Activated T-helper 1 cell treated with anti-CD3 and anti-CD28 coated beads, Interleukin-12 subunit alpha, Interleukin-12 subunit beta, Interleukin-2, Interleukin-4 antibody, amounts not matched to agents 30 ng/mL and 10 ng/mL and 1 ng/mL, durations not matched to agents 14 hours and 24 hours and 36 hours (primary cell): Measurements from ENCODE around the gene F8. TPM values are rescaled to one million over a fixed set of nuclear protein-coding genes. Genes with fewer than 3 reads are reported as not detected.
"Not testable (repeated sequence)": the region's sequence is repeated elsewhere in the genome, so short reads cannot be mapped to it uniquely, and the experiment has no call there.

Experiments
- DNase-seq: peaks from one replicate; pipeline ENCODE4 v3.0.0; 2021; ENCODE audit warnings: low spot score
- H3K27ac Mint-ChIP-seq: one replicate; pipeline ENCODE4 v1.8.0; 2021; ENCODE audit warnings: mild to moderate bottlenecking, mixed read lengths
- H3K27me3 Mint-ChIP-seq: one replicate; pipeline ENCODE4 v1.8.0; 2022; ENCODE audit warnings: mild to moderate bottlenecking, moderate library complexity, mixed read lengths; ENCODE audit not compliant: insufficient read depth
- H3K36me3 Mint-ChIP-seq: one replicate; pipeline ENCODE4 v1.8.0; 2021; ENCODE audit warnings: low read depth, mixed read lengths
- H3K4me1 Mint-ChIP-seq: one replicate; pipeline ENCODE4 v1.8.0; 2021; ENCODE audit warnings: low read depth, mixed read lengths
- H3K4me3 Mint-ChIP-seq: one replicate; pipeline ENCODE4 v1.8.0; 2021; ENCODE audit warnings: mild to moderate bottlenecking, moderate library complexity, mixed read lengths
- H3K9me3 Mint-ChIP-seq: one replicate; pipeline ENCODE4 v1.8.0; 2021; ENCODE audit warnings: mixed read lengths
- intact Hi-C: fragments of 100-400 bp; cut with micrococcal nuclease; formaldehyde crosslinking; loops from one replicate; pipeline ENCODE4 v1.15.1; 2024
- total RNA-seq: library from RNA; stranded (reverse); gene quantifications from 2 replicates; pipeline ENCODE4 v1.2.3, GENCODE V29; 2022

The F8 gene
- total RNA-seq, 1 donor from 2014 or later: 2.9 TPM

- no peaks in the 10 kb centered on the region for H3K9me3 Mint-ChIP-seq
- no peak overlapping the region for H3K4me3 Mint-ChIP-seq
- H3K27me3 Mint-ChIP-seq: no peaks in the 10 kb centered on the region
- peak overlapping the region; percentile 79 for H3K27ac Mint-ChIP-seq
- intact Hi-C loops: no loop called here
- peaks cover 3% of the 10 kb centered on the region for H3K36me3 Mint-ChIP-seq
- no peak for DNase-seq
- peaks cover 32% of the 10 kb centered on the region for H3K4me1 Mint-ChIP-seq
Observed at GRCh38 chrX:154828016-154828408, 194.5 kb downstream of the F8 start.

- Mint-ChIP-seq H3K36me3 (peaks cover 3% of the 10 kb centered on the region), H3K27me3 (no peaks in the 10 kb centered on the region), H3K27ac (peak overlapping the region; percentile 79), H3K9me3 (no peaks in the 10 kb centered on the region), H3K4me3 (no peak overlapping the region), H3K4me1 (peaks cover 32% of the 10 kb centered on the region)
- no peak for DNase-seq
- intact Hi-C loops: loop anchor here (2.0 kb wide), 1 partner anchor 65 kb away; the partner anchor contains the start of gene DKC1
Observed at GRCh38 chrX:154827194-154828015, 195.1 kb downstream of the F8 start.

GRCh38 chrX:154825586-154825985 is 196.9 kb downstream of the F8 start:
- DNase-seq, intact Hi-C loops, H3K36me3 Mint-ChIP-seq, H3K27me3 Mint-ChIP-seq, H3K27ac Mint-ChIP-seq, H3K9me3 Mint-ChIP-seq, H3K4me3 Mint-ChIP-seq: not testable (repeated sequence)
- H3K4me1 Mint-ChIP-seq: peaks cover 32% of the 10 kb centered on the region

GRCh38 chrX:154824638-154825037 is 197.9 kb downstream of the F8 start:
- intact Hi-C loops: no loop called here
- no peak for DNase-seq
- Mint-ChIP-seq H3K4me3 (no peak overlapping the region), H3K9me3 (no peaks in the 10 kb centered on the region), H3K27me3 (peaks cover 3% of the 10 kb centered on the region), H3K4me1 (peaks cover 27% of the 10 kb centered on the region), H3K36me3 (peaks cover 3% of the 10 kb centered on the region), H3K27ac (no peak overlapping the region)

GRCh38 chrX:154822029-154822428 is 200.5 kb downstream of the F8 start:
- Mint-ChIP-seq H3K36me3 (peaks cover 3% of the 10 kb centered on the region), H3K27ac (no peak overlapping the region), H3K4me3 (no peak overlapping the region), H3K27me3 (peaks cover 3% of the 10 kb centered on the region), H3K9me3 (no peaks in the 10 kb centered on the region), H3K4me1 (peaks cover 5% of the 10 kb centered on the region)
- intact Hi-C loops: no loop called here
- no peak for DNase-seq

- intact Hi-C loops: no loop called here
- DNase-seq: no peak
- no peak overlapping the region for H3K27ac Mint-ChIP-seq
- peaks cover 3% of the 10 kb centered on the region for H3K27me3 Mint-ChIP-seq
- H3K4me3 Mint-ChIP-seq: no peak overlapping the region
- peaks cover 2% of the 10 kb centered on the region for H3K36me3 Mint-ChIP-seq
- no peaks in the 10 kb centered on the region for H3K9me3 Mint-ChIP-seq
- peaks cover 3% of the 10 kb centered on the region for H3K4me1 Mint-ChIP-seq
Observed at GRCh38 chrX:154821523-154821922, 201.0 kb downstream of the F8 start.

- H3K27me3 Mint-ChIP-seq: peaks cover 3% of the 10 kb centered on the region
- no peaks in the 10 kb centered on the region for H3K36me3 Mint-ChIP-seq
- no peak overlapping the region for H3K27ac Mint-ChIP-seq
Observed at GRCh38 chrX:154819771-154820341, 202.7 kb downstream of the F8 start.

GRCh38 chrX:154818916-154819770 is 203.4 kb downstream of the F8 start:
- Mint-ChIP-seq H3K4me1 (no peaks in the 10 kb centered on the region), H3K27me3 (peaks cover 3% of the 10 kb centered on the region), H3K9me3 (no peaks in the 10 kb centered on the region), H3K36me3 (no peaks in the 10 kb centered on the region), H3K27ac (no peak overlapping the region), H3K4me3 (no peak overlapping the region)
- no peak for DNase-seq
- intact Hi-C loops: no loop called here

More at GRCh38 chrX:154819771-154820341, 202.7 kb downstream of the F8 start:
- Mint-ChIP-seq H3K4me1 (no peaks in the 10 kb centered on the region), H3K9me3 (no peaks in the 10 kb centered on the region), H3K4me3 (no peak overlapping the region)
- intact Hi-C loops: no loop called here
- DNase-seq: no peak

- H3K36me3 Mint-ChIP-seq, H3K9me3 Mint-ChIP-seq, DNase-seq, H3K27ac Mint-ChIP-seq, intact Hi-C loops, H3K4me1 Mint-ChIP-seq, H3K27me3 Mint-ChIP-seq, H3K4me3 Mint-ChIP-seq: not testable (repeated sequence)
Observed at GRCh38 chrX:154817048-154817618, 205.4 kb downstream of the F8 start.

- H3K36me3 Mint-ChIP-seq, H3K4me1 Mint-ChIP-seq, H3K9me3 Mint-ChIP-seq, intact Hi-C loops, H3K27ac Mint-ChIP-seq, DNase-seq, H3K4me3 Mint-ChIP-seq: not testable (repeated sequence)
- peaks cover 10% of the 10 kb centered on the region for H3K27me3 Mint-ChIP-seq
Observed at GRCh38 chrX:154816326-154816898, 206.1 kb downstream of the F8 start.

- no peaks in the 10 kb centered on the region for H3K9me3 Mint-ChIP-seq
- intact Hi-C loops: no loop called here
- H3K4me3 Mint-ChIP-seq: no peak overlapping the region
- DNase-seq: no peak
- no peaks in the 10 kb centered on the region for H3K4me1 Mint-ChIP-seq
- H3K27ac Mint-ChIP-seq: no peak overlapping the region
- peaks cover 8% of the 10 kb centered on the region for H3K27me3 Mint-ChIP-seq
- no peaks in the 10 kb centered on the region for H3K36me3 Mint-ChIP-seq
Observed at GRCh38 chrX:154815274-154815818, 207.2 kb downstream of the F8 start.

- no peak overlapping the region for H3K4me3 Mint-ChIP-seq
- no peaks in the 10 kb centered on the region for H3K9me3 Mint-ChIP-seq
- H3K27ac Mint-ChIP-seq: no peak overlapping the region
- no peak for DNase-seq
- H3K4me1 Mint-ChIP-seq: no peaks in the 10 kb centered on the region
- H3K27me3 Mint-ChIP-seq: peaks cover 8% of the 10 kb centered on the region
- intact Hi-C loops: no loop called here
- H3K36me3 Mint-ChIP-seq: no peaks in the 10 kb centered on the region
Observed at GRCh38 chrX:154813801-154814200, 208.7 kb downstream of the F8 start.
